Liver (tissue), 3 donors: ENCODE data around the gene SRP14.

Experiments used
- CTCF ChIP-seq: fragments of 150-350 bp; IDR thresholded peaks from 2 replicates; pipeline ENCODE4 v1.5.1; 2017; ENCODE audit warnings: improper control_type of control experiment, low read depth, low read length; ENCODE audit not compliant: missing input control
- EGR1 ChIP-seq, 2 donors: IDR thresholded peaks; 2 replicates each; pipeline ENCODE4 v1.6.1; 2016 to 2018; ENCODE audit warnings: antibody characterized with exemption in 2 of 2, low read depth in 2 of 2
- GABPA ChIP-seq, 2 donors: IDR thresholded peaks in 1 of 2; conservative IDR thresholded peaks in 1 of 2; 2 replicates each; pipeline ENCODE4 v1.6.1; 2016; ENCODE audit warnings: antibody characterized with exemption in 2 of 2, mild to moderate bottlenecking in 1 of 2, moderate library complexity in 1 of 2
- JUND ChIP-seq, 2 donors: IDR thresholded peaks; 2 replicates each; pipeline ENCODE4 v1.6.1; 2016; ENCODE audit warnings: antibody characterized with exemption in 2 of 2
- MAX ChIP-seq: IDR thresholded peaks from 2 replicates; pipeline ENCODE4 v1.6.1; 2016; ENCODE audit warnings: antibody characterized with exemption
- NR2F2 ChIP-seq: IDR thresholded peaks from 2 replicates; pipeline ENCODE4 v1.6.1; 2016; ENCODE audit warnings: antibody characterized with exemption
- RAD21 ChIP-seq, 2 donors: IDR thresholded peaks; 2 replicates each; pipeline ENCODE4 v1.6.1; 2016; ENCODE audit warnings: antibody characterized with exemption in 2 of 2, mild to moderate bottlenecking in 2 of 2
- SP1 ChIP-seq: IDR thresholded peaks from 2 replicates; pipeline ENCODE4 v1.6.1; 2018; ENCODE audit warnings: antibody characterized with exemption, mild to moderate bottlenecking
- YY1 ChIP-seq: IDR thresholded peaks from 2 replicates; pipeline ENCODE4 v1.6.1; 2016; ENCODE audit warnings: antibody characterized with exemption, mild to moderate bottlenecking
- TF ChIP-seq, protein P1 (sequence below): IDR thresholded peaks from 2 replicates; pipeline ENCODE4 v1.6.1; 2016; ENCODE audit warnings: antibody characterized with exemption
- donor health status: healthy.
- donor health status: healthy.

DNA sequence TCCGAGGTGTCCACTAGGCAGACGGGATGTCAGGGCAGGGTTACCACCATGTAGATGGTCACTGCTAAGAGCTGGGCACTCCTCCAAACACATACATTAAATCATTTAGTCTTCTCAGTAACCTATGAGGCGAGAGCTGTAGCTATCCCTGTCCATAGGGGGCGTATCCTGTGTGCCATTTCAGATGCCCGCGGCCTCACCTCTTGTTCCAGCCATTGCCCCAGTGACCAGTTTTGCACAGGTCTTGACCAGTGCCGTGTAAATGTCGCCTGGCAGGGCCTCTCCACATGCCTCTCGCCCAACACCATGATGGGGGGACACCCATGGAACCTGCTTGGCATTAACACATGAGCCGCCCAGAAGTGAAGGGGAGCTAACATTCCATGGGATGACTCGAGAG lies 20.8 kb upstream of the SRP14 start:
- TF ChIP-seq CTCF (no peak), JUND (IDR thresholded peaks at IDR 0.05) (no peak), YY1 (no peak), EGR1 (IDR thresholded peaks at IDR 0.05; ENCODE audit: low read depth in 2 of 2) (no peak), SP1 (no peak), GABPA (IDR thresholded peaks at IDR 0.05 in 1 of 2, conservative IDR thresholded peaks at IDR 0.05 in 1 of 2) (no peak), RAD21 (IDR thresholded peaks at IDR 0.05) (no peak), MAX (no peak), NR2F2 (no peak)
- TF ChIP-seq, protein P1, sequence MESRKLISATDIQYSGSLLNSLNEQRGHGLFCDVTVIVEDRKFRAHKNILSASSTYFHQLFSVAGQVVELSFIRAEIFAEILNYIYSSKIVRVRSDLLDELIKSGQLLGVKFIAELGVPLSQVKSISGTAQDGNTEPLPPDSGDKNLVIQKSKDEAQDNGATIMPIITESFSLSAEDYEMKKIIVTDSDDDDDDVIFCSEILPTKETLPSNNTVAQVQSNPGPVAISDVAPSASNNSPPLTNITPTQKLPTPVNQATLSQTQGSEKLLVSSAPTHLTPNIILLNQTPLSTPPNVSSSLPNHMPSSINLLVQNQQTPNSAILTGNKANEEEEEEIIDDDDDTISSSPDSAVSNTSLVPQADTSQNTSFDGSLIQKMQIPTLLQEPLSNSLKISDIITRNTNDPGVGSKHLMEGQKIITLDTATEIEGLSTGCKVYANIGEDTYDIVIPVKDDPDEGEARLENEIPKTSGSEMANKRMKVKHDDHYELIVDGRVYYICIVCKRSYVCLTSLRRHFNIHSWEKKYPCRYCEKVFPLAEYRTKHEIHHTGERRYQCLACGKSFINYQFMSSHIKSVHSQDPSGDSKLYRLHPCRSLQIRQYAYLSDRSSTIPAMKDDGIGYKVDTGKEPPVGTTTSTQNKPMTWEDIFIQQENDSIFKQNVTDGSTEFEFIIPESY = no peak
